IPS-NIHi7 (cell line): ENCODE results near the gene PTGES3L.
"Not testable (repeated sequence)": the region's sequence is repeated elsewhere in the genome, so short reads cannot be mapped to it uniquely, and the experiment has no call there.

ENCODE experiments used
- DNase-seq: peaks from one replicate; pipeline ENCODE4 v3.0.0; 2012; ENCODE audit warnings: mixed read lengths; ENCODE audit errors: extremely low spot score

Gene PTGES3L

DNA sequence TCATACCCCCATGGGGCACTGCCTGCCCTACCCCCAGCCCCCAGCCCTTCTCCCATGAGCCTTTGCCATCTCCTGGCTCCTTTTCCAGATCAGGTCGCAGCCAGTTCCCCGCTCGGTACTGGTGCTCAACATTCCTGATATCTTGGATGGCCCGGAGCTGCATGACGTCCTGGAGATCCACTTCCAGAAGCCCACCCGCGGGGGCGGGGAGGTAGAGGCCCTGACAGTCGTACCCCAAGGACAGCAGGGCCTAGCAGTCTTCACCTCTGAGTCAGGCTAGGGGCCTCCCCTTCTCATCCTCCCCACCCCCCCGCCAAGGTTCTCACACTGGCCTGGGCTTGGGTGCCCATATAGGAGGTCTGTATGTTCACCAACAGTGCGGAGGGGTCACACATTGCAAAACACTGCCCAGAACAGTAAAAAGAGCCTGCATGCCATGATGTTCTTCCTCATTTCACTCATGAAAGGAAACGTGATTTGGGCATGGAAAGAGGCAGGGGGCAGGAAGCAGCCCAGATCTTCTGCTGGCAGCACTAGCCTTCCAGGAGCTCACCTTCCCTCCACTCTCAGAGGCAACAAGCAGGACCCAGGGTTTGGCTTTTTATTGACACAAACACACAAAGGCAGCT, 34.3 kb upstream of the PTGES3L start:
- no peak for DNase-seq

DNA sequence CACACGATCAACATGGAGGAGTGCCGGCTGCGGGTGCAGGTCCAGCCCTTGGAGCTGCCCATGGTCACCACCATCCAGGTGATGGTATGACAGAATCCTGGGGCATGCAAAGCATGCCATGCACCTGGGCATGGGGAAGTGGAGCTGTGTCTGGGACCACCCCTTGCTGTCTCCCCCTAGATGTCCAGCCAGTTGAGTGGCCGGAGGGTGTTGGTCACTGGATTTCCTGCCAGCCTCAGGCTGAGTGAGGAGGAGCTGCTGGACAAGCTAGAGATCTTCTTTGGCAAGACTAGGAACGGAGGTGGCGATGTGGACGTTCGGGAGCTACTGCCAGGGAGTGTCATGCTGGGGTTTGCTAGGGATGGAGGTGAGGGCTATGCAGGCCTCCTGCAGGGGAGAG, 33.4 kb upstream of the PTGES3L start:
- peak; percentile 3 for DNase-seq

DNA sequence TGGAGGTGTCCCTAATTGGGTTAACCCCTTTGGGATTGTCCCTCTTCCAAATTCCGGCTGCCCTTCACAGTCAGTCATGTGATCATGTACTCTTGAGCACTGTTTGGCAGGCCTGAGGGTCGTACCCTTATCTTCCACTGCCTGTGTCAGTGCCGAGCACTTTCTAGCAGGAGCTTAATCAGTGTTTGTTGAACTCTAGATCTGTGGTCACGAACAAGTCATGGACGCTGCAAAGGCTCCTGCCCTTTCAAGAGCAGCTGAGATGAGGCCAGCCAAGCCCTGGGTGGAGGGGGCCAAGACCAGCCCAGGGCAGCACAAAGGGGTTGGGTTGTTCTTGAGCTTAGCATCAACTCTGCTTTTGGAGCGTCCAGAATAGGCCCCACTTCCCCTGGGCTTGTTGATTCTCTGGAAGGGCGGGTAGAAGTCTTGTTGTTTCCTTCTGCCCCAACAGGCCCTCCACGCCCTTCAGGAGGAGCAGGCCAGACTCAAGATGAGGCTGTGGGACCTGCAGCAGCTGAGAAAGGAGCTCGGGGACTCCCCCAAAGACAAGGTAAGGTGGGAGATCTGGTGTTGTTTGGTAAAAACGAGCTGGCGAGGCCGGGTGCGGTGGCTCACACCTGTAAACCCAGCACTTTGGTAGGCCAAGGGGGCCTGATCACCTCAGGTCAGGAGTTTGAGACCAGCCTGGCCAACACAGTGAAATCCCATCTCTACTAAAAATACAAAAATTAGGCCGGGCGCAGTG, 32.0 kb upstream of the PTGES3L start:
- DNase-seq = no peak

DNA sequence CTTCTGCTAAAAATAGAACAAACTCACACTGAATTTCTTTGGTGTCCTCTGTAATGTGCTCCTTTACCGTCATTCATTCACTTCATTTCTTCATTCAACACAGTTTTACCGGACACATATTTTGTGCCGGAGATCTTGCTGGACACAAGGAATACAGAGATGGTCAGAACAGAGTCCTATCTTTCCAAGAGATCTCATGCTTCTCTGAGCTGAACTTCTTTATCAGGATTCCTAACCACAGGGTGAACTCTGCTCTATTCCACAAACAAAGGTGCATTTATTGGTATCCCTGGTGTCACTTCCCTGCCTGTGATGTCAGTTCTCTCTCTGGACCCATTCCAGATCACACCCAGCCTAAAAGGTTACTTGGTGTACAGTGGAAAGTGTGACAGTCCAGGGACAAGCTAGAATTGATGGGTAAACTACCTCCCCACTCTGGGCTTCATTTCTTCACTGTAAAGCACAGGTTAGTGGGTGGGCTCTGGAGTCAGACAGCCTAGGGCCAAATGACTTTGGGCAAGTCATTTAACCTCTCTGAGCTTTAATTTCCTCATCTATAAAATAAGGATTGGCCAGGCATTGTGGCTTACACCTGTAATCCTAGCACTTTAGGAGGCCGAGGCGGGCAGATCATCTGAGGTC, 30.9 kb upstream of the PTGES3L start:
- no peak for DNase-seq

DNA sequence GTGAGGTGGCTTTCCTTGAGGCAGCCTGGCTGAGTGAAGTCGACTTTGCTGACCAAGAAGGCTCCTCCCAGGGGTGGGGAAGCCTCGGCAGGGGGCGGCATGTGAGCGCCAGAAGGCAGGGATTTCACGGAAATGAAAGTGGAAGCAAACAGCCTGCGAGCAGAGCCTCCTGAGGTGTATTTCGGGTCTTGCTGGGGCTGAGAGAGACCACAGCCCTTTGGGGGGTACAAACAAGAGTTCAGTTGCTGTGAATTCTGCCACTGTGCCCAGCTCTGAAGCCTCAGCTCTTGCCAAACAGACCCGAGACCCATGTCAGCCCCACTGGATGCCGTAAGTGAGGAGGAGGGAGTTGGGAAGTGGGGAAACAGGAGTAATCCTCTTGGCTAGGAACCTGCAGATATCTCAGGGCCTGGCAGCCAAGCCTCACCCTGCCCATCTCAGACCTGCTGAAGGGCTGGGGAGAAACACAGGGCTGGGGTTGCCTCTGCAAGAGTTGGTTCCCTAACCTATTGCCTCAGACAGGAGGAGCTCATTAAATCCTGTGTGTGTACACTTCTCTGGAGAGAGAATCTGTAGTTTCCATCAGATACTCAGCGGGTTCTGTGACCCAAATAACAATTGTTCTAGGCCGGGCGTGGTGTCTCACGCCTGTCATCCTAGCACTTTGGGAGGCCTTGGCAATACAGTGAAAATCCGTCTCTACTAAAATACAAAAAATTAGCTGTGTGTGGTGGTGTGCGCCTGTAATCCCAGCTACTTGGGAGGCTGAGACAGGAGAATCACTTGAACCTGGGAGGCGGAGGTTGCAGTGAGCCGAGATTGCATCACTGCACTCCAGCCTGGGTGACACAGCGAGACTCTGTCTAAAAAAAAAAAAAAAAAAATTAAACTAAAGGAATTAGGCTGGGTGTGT, 27.0 kb upstream of the PTGES3L start, which contains the start of gene IFI35:
Gene IFI35, plus strand, starts transcription at position 146 of the 913 bp plus-strand sequence. Its CDS starts 164 bp downstream, at position 310.
- peak; percentile 71 for DNase-seq

DNA sequence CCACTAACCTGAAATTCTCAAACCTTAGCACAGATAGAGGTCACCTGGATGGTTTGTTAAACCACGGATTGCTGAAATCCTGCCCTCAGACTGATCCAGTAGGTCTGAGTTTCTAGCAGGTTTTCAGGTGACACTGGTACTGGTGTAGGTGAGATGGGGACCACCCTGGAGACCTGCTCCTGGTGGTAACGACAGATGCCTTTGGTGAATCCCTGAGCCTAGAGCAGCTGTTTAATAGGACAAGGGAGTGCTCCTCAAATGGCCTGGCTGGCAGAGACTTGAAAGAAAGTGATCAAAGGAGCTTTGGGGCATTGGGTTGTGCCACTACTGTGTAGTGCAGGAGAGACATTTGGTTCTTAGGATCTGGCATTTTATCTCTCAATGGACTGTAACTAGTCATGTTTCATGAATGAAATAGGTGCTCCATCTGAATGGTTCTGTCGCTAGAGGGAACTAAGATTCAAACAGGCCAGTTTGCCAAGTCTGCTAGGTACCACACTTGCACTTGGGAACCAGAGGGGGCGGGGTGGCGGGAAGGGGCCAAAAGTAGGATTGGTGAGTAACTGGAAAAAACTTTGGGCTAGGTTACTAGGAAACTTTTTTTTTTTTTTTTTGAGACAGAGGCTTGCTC, 23.8 kb upstream of the PTGES3L start:
- DNase-seq = no peak

DNA sequence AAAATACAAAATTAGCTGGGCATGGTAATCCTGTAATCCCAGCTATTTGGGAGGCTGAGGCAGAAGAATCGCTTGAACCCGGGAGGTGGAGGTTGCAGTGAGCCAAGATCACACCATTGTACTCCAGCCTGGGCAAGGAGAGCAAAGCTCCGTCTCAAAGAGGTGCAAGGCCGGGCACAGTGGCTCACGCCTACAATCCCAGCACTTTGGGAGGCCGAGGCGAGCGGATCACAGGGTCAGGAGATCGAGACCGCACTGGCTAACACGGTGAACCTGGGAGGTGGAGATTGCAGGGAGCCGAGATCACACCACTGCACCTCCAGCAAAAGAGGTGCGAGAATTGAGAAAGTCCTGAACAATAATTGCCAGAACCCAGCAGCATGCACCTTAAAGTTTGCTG, 21.0 kb upstream of the PTGES3L start:
- not testable (repeated sequence) for DNase-seq

DNA sequence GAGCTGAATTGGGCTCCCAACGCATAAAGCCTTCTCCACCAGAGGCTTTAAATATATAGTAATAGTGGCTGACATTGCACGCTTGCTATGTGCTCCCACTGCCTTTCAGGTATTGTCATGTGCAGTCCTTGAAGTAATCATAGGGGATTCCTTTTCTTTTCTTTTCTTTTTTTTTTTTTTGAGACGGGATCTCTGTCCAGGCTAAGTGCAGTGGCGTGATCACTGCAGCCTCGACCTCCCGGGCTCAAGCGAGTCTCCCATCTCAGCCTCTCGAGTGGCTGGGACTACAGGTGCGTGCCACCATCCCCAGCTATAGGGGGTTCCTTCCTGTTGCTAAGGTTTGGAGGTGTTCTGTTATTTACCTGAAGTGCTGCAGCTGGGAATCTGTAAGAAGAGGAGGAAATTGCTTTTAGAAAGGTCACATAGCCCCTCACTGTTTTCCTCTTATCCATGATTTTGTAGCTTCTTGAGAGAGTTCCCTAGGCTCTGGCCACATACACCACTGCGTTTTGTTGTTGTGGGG, 19.2 kb upstream of the PTGES3L start:
- no peak for DNase-seq

DNA sequence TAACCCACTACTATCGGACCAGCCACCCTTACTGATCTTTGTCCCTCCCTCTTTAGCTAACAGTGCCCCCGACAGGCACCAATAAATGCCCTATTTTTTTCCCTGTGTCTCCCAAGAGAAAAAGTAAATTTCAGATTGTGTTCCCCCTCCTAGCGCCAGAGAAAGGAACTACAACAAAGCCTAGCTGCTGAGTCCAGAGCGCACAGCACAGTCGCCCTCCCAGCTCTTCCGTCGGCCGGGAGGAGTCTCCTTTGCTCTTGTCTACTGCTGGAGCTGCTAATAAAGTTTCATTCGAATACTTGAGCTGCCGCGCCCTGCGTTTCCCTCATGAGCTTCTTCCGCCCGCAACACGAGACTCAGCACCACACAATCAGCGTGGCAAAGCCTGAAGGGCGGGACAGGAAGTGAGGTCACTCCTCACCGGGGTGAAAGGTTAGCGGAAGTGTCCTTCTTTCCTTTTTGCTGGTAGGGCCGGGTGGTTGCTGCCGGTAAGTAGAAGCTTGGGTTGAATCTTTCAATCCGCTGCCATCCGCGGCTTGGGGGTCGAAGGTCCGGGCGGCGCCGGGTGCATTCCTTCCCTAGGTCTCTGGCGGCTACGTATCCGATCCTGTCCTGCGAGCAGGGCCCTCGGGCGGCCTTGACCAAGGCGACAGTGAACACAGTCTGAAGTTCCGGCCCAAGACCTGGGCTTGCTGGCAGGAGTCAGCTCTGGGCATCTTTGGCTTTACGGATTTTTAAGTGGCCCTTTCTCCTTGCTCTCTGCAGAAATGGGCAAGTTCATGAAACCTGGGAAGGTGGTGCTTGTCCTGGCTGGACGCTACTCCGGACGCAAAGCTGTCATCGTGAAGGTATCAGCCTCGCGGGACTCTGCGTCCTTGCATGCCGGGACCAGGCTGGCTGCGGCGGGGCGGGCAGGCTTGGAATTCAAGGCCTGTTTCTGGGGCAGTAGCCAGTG, 18.4 kb upstream of the PTGES3L start, which contains the start of gene RPL27:
Gene RPL27, plus strand, starts transcription at position 436 of the 955 bp plus-strand sequence. Its CDS starts 332 bp downstream, at position 768.
- DNase-seq = peak; percentile 95

DNA sequence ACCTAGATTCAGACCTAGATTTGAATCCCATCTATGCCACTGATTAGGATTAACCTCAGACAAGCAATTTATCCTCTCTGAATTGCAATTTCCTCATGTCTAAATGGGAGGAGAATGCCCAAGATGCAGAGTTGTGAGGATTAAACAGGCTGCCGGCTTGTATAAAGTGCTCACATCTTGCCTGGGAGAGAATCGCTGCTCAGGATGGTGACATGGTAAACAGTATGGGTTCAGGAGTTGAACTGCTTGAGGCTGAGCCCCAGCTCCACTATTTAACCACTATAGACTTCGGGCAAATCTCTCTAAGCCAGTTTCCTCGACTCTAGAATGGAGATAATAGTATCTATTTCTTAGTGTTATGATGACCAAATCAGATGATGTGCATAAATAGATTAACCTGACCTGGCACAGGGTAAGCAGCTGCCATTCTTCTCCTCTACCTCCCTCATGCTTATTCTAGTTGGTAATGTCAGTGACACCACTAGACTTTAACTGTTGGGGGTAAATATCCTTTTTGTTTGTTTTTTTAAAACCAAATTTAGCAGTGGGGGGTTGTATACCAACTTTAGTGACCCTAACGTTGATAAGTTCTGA, 17.6 kb upstream of the PTGES3L start:
- no peak for DNase-seq

DNA sequence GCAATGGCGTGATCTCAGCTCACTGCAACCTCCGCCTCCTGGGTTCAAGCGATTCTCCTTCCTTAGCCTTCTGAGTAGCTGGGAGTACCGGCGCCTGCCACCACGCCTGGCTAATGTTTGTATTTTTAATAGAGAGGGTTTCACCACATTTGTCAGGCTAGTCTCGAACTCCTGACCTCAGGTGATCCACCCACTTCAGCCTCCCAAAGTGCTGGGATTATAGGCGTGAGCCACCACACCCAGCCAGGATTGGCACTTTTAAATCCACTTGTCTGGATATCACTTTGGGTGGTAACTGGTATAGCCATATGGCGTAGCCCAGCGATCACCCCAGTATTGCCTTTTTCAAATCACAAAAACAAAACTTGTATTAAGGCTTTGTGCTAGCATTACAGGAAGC, 14.0 kb upstream of the PTGES3L start:
- not testable (repeated sequence) for DNase-seq

DNA sequence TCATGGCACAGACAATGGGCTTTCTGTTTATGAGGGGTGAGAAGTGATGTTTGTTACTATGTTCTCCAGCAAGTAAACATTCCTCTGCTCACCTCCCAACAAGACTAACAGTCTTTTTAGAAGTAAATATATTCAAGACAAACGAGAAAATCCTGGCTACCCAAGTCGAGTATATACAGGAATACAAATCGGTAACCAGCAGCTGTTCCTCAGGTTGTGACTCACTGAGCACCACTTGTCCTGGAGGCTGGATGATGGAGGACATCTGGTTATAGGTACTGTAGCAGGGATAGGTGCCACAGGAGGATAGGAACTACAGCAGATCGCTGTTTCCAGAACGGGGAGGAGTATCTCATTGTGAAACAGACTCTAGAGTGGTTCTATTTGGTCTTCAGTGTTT, 13.0 kb upstream of the PTGES3L start:
- no peak for DNase-seq

DNA sequence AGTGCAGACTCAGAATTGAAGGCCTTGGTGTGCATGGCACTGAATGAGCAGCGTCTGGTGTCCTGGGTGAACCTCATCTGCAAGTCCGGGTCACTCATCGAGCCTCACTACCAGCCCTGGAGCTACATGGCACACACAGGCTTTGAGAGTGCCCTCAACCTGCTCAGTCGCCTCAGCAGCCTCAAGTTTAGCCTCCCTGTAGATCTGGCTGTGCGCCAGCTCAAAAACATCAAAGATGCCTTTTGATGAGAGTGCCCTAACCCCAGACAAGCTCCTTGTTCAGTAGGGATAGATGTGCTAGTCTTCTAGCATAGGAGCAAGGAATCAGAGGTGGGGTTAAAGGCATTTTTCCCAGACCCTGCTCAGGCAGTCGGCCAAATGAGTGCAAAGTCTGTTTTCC, 11.6 kb upstream of the PTGES3L start:
- DNase-seq = no peak

DNA sequence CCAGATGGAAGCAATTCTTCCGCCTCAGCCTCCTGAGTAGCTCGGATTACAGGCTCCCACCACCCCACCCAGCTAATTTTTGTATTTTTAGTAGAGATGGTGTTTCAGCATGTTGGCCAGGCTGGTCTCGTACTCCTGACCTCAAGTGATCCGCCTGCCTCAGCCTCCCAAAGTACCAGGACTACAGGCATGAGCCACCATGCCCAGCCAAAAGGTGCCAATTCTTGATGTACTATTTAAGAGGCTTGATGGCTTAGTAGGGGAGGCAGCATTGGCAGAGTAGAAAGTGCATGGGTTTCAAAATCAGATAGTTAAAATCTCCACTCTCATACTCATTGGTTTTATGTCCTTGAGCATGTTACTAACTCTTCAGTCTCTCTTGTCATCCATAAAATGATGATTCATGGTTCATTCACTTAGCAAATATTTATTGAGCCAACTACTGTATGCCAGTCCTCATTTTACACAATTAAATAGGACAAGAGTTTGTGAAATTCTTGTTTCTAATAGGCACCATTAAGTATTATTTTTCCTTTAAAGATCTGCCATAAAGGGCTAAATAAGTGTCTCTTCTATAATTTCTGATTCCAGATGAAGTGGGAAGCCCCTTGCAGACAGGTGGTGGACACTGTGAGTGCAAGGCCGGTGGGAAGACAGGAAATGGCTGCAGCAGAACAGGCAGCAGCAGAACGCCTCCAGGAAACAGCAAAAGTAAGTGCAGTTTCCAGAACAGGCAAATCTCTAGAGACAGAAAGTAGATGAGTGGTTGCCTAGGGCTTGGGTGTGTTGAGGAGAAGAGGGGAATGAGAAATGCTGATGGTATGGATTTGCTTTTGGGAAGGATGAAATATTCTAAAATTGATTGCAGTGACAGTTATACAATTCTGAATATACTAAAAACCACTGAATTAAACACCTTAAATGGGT, 10.1 kb upstream of the PTGES3L start:
- no peak for DNase-seq

DNA sequence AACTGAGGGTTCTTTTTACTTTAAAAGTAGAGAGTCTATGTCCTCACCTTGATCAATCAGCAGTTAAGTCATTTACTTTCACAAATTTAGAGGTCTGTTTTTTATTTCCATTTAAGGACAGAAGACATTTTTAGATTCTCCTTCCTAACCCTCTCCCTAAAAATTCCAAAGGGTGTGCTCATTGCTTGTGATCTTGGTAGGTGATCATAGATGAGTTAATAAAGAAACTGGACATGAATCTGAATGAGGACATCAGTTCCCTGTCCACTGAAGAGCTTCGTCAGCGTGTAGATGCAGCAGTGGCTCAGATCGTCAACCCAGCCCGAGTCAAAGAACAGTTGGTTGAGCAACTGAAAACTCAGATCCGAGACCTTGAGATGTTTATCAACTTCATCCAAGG, 9.3 kb upstream of the PTGES3L start:
- DNase-seq = no peak

DNA sequence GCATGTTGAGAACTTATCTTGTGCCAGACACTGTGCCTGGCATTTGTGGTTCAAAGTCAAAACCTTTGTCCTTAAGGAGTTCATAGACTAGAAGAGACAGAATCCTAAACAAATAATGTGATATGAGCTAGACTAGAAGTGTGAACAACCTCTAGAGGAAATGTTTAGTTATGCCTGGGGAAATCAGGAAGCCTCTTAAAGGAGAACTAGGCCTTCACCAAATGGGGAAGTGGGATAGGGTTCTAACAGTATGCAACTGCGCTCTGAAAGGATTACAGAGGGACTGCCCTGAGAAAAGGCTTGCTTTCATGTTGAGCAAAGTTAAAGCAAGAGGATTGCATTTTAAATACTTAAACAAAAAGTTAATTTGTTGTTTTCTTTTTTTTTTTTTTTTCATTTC, 5.3 kb upstream of the PTGES3L start:
- no peak for DNase-seq

DNA sequence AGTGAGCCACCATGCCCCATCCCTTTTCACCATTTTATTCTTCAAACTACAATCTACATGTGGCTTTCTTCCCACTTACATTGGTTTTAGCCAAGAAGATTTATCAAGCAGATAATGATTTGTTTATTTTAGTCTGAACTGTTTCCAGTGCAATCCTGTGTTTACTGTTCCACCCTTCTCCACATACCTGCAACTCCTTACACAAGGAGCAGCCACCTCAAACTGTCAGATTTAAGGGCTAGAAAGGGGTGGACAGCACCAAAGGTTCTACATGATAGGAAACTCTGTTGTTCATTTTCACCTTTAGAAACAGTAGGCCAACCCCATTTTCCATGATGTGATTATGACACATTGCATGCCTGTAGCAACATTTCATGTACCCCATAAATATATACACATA, 2.4 kb upstream of the PTGES3L start:
- no peak for DNase-seq

DNA sequence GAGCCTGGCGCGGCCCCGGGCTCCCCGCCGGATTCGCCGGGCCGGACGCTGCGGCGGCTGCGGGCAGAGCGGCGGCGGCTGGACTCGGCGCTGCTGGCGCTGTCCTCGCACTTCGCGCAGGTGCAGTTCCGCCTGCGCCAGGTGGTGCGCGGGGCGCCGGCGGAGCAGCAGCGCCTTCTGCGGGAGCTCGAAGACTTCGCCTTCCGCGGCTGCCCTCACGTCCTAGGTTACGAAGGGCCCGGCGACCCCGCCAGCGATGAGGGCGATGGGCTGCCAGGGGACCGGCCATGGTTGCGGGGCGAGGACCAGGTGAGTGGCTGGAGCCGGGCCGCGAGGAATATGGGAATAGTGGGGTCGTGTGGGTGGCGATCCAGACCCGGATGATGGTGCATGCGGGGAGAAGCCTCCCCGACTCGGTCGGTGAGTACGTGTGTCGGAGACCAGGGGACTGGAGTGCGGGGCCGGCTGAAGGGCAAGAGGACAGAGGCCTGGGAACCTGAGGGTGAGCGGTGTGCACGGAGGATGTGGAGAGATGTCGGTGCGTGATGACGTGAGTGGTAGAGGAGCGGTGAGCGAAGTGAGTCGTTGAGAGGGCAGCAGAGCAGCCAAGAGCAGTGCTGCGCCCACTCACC, 1.0 kb upstream of the PTGES3L start:
- peak; percentile 73 for DNase-seq
